Hypothalamus (tissue), 51 donors: Measurements from ENCODE around the gene ENPP6.
"Not testable (repeated sequence)": the region's sequence is repeated elsewhere in the genome, so short reads cannot be mapped to it uniquely, and the experiment has no call there.

Experiments used
- DNase-seq, 51 donors: peaks; one replicate each; lab custom pipeline; 2025; lab: John Stamatoyannopoulos, UW

The ENPP6 gene

DNA sequence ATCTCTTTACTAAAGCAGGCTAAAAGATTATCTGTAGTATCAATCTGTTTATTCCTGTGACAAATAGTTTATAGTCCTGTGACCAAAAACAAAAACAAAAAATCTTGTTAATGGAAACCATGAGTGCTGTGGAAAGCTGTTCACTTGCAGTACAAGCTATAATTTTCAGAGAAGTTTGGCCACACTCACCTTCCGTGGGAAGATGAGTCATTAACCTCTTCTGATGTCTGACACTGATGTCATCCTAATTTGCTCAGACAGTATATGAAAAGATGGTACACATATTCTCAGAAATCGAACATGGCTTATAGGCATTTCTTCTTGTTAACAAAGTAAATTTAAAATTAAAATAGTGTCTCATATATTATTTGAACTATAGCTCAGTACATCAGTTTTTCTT lies 19.9 kb upstream of the ENPP6 start:
- DNase-seq: peak in 1 of 51 donors; percentile 7

DNA sequence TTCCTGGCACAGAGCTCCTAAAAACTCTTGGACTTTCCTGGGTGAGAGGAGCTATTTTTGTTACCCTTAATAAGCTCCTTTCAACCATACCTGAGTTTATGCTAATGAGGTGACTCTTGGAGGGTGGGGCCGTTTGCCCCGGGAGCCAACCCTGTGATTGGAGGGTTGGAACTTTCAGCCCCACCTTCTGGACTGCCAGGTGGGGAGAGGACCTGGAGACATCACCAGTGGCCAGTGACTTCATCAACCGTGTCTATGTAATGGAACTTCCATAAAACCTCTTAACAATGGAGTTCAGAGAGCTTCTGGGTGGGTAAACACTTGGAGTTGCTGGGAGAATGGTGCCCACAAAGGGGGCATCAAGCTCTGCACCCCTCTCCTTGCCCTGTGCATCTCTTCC lies 17.9 kb upstream of the ENPP6 start:
- no peak for DNase-seq

DNA sequence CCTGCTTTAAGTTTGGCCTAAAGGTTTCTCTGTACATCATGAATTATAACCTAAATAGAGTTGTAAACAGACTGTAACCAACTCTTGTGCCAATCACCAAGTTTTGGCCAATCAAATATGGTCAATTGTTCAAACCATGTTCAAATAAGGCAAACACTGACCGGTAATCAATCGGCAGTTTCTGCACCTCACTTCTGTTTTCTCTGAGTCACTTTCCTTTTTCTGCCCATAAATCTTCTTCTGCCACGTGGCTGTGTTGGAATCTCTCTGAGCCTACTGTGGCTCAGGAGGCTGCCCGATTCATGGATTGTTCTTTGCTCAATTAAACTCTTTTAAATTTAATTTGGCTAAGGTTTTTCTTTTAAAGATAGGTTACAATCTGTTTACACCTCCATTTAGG lies 16.5 kb upstream of the ENPP6 start:
- DNase-seq: no peak

DNA sequence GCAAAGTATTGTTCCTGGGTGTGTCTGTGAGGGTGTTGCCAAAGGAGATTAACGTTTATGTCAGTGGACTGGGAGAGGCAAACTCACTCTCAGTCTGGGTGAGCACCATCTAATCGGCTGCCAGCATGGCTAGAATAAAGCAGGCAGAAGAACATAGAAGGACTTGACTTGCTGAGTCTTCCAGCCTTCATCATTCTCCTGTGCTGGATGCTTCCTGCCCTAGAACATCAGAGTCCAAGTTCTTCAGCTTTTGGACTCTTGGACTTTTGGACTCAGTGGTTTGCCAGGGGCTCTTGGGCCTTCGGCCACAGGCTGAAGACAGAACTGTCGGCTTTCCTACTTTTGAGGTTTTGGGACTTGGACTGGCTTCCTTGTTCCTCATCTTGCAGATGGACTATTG lies 15.3 kb upstream of the ENPP6 start:
- DNase-seq: no peak

DNA sequence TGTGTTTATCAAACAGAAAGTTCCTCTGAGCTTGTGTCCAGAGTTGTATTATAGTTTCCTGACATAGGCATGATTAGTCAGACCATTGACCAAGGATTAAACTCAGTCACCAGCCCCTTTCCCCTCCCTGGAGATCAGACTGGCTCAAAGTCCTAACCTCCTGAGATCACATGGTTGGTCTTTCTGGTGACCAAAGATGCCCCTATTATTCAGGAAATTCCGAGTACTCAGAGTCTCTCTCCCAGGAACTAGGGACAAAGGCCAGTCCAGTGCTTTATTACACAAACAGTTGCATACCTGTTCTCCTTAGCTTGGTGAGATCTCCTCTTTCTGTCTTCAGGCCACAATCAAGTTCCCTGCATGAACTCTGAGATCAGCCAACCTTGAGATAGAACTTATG lies 14.5 kb upstream of the ENPP6 start:
- DNase-seq: no peak

DNA sequence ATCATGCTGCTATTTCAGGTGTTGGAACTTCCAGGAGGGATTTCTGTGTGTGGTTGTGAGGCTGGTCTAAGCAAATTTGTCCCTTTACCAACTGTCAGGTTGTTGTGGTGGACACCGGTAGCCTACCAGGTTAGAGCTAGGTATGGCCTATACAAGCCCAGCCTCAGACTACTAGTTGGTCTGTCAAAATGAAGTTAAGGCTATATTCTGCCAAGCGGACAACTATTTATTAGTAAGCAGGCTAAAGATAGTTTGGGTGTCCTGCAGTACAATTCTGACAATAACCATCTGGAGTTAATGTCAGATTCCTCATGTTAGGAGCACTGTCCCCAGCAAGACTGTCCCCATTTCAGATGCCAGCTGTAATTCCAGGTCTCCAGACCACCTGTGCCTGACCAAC lies 13.9 kb upstream of the ENPP6 start:
- no peak for DNase-seq

DNA sequence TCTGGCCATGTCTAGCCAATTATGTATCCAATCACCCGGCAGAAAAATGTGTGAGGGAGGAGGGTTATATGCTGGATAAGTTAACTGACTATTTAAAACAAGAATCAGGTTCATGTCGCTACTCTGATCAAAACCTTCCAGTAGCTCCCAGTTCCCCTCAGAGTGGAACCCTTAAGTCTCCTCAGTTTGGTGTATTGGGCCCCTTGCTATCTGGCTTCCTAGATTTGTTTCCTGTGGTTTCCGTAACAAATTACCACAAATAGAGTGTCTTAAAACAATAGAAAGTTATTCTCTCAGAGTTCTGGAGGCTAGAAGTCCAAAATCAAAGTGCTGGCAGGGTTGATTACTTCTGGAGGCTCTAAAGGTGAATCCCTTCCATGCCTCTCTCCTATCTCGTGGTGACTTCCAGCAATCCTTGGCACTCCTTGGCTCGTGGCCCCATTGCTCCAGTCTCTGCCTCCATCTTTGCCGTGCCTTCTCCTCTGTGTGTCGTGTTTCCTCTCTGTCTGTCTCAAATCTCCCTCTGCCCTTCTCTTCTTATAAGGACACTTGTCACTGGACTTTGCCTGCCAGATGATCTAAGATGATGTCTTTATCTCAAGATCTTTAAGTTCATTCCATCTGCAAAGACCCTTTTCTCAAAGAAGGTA lies 10.5 kb upstream of the ENPP6 start:
- DNase-seq: no peak

DNA sequence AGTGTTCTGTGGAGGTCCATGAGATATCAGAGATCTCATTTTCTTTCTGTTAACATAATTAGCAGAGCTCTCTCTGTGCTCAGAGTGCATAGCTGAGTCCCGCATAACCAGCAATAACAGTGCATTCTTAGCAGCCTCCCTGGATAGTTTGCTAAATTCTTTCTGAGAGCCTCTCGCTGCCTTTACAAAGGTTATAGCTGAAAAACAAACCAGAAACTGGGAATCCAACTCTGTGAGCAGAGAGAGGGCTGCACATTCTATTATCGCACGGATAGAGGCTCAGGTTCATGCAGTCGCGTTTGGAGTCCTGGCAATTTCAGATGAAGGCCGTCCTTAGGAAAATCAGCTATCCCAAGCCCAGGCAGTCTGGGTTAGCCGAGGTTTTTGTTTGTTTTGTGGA lies 1.2 kb downstream of the ENPP6 start:
- DNase-seq: peak in 4 of 51 donors; percentile 4 to 41 (median 22)

DNA sequence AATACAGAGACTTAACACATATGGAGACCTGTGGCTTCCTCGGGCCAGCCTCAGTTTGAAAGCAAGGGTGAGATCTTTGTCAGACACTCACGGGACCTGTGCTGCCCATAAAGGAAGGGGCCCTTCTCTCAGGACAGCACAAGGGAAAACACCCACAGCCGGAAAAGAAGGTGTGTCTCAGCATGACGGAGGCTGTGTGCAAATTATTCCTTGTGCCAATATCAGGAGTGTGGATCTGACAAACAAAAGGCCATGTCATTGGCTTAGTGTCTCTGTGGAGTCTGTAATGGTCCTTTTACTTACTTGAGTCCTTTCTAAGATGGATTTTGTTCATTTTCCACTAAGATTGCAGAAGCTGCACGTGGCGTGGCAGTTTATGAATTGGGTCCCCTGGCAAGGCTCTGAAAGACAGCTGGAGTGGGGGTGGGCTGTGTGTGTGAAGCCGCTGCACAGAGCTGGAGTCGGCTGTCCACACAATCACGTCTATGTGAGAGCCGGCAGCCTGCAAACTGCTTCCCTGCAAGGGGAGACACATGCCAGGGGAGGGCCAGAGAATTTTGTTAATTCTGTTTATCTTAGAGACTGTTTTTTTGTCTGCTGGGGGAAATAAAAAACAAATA lies 1.9 kb downstream of the ENPP6 start:
- peak in 28 of 51 donors; percentile 3 to 72 (median 26) for DNase-seq

DNA sequence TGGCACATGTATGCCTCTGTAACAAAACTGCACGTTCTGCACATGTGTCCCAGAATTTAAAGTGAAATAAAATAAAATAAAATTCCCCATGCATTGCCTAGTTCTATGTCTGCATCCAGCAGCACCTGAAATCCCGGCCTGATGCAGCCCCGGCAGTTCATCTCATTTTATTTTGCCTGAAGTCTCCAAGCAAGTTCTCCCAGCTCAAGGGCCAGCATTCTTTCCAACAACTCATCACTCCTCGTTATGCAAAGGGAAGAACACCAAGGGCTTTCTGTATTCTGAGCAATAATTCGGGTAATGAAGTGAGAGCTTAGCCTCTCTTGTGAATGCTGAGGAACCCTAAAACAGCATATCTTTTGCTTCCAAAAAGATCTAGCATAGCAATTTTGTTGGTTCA lies 2.7 kb downstream of the ENPP6 start:
- no peak for DNase-seq

DNA sequence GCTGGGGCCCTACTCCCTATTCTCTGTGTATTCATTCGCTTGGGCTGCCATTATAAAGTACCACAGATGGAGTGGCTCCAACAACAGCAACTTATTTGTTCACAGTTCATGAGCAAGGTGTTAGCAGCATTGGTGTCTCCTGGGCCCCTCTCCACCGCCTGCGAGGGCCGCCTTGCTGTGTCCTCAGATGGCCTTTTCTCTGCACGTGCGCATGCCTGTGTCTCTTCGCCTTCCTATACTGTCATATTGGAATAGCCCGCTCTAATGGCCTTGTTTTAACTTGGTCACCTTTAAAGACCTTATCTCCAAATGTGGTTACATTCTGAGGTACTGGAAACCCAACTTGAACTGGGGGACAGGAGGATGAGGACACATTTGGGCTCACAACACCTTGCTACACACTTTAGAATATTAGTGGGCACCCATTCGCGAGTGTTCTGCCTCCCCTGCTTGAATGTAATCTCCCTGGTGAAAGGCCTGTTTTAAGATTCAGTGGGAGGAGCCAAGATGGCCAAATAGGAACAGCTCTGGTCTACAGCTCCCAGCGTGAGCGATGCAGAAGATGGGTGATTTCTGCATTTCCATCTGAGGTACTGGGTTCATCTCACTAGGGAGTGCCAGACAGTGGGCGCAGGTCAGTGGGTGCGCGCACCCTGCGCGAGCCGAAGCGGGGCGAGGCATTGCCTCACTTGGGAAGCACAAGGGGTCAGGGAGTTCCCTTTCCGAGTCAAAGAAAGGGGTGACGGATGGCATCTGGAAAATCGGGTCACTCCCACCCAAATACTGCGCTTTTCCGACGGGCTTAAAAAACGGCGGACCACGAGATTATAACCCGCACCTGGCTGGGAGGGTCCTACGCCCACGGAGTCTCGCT lies 9.7 kb downstream of the ENPP6 start:
- not testable (repeated sequence) for DNase-seq

DNA sequence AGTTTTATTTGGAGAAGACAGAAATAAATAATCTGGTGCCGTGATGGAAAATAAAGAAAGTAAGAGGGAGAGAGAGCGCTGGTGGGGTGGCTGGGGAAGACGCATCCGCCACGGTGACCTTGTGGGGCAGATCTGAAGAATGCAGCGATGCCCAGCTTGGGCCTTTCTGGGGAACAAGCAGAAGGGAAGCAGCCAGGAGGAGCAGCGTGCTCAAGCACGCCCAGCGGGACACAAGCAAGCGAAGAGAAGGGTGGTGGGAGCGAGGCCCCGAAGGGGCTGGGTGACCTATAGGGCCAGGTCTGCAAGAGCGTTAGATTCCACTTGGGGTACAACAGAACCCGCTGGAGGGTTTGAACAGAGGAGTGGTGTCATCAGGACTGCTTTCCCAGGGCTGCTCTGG lies 12.4 kb downstream of the ENPP6 start:
- DNase-seq: no peak

DNA sequence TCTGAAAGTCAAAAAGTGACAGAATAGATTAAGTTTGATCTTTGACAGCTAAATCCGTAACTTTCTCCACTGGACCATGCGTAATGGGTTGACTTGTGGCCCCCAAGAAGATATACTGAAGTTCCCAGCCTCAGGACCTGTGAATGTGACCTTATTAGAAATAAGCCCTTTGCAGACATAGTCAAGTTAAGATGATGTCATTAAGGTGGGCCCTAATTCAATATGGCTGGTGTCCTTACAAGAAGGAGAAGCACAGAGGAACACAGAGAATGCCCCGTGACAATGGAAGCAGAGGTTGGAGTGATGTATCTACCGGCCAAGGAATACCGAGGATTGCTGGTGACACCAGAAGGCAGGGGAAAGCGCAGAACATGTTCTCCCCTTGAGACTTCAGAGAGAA lies 14.4 kb downstream of the ENPP6 start:
- DNase-seq: no peak

DNA sequence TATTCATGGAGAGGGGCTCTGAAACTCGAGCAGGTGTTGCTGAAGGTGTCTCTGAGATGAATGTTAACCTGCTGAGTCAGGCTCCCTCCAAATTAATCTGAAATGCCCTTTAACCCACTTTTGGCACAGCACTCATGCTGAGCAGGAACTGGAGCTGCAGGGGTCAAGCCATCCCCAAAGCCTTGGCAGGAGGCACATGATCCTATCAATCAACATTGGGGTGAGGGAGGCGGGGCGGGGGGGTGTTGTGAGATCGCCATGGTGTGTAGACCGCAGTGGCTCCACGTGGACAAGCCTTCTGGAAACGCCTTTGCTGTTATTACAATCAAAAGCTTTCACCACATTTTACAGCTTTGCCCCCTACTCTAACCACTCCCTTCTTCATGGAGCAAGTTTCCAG lies 16.5 kb downstream of the ENPP6 start:
- DNase-seq: no peak

DNA sequence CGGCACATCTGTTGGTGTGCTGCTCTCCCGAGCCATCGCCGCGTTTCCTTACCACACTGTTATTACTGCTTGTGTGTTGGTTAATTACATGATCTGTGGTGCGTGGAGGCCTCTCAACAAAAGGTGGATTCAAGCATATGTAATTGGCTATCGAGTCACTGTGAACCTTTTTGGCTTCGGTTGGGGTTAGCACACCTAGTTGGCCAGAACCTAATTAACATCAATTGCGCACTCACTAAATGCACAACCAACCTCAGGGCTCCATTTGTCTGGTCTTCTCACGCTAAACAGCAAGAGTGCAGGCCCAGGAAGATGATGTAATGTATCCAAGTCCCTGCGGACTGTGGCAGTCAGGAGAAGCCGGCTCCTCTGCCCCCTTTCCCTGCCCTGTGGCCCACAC lies 17.4 kb downstream of the ENPP6 start:
- no peak for DNase-seq

DNA sequence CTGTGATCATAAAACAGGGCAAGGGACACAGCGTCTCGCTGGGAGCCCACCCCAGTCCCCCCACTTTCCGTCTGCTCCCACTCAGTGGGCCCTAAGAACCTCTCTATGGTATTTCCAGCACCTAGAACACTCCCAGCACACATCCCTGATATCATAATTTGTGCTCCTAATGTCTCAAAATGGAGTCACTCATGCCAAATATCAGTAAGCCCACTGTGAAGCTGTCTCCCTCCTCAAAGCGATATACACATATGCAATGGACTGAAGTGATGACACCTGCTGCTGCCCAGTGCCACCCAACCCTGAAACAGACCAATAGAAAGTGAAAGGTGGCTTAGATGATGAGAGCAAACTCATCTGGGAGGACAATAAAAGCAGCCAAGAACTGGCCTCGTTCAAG lies 17.9 kb downstream of the ENPP6 start:
- DNase-seq: no peak

DNA sequence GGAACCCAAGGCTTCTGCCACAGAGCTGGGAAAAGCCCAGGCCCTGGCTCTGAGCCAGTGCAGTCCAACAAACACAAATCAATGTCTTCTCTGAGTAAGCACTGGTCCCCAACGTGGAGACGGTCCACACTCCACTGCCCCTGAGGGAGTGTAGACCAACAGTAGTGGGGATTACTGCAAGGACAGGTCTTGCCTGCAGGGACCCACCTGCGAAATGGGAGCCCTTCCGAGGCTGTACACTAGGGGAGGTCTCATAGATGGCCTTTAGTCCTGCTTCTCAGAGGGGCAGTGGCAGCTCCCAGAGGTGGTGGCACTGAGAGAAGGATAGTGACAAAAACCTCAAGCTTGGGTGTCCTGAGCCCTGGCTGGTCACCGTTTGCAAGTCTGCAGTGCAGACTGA lies 19.5 kb downstream of the ENPP6 start:
- peak in 5 of 51 donors; percentile 5 to 19 (median 10) for DNase-seq

DNA sequence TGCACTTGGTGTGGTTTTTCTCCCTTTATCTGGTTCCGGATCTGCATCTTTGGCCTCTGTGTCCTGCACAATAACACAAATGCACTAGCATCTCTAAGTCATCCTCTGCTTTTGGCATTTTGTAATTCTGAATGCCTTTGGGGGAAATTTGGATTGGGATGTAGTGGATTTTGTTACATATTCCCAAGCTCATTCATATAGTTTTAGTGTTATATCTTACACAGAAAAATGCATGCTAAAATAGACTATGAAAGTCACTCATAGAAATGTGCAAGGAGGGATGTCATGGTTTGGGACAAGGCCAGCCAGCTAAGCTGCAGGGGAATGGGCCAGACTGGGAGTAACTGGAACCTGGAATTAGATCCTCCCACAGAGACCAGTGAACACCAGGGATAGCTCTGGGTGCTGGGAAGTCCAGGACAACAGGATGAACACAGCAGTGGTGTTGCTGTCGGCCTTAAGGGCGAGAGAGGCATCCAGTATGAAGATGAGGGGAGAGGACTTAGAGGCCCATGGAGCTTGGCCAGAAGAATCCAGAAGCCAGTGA lies 20.1 kb downstream of the ENPP6 start:
- DNase-seq: no peak

DNA sequence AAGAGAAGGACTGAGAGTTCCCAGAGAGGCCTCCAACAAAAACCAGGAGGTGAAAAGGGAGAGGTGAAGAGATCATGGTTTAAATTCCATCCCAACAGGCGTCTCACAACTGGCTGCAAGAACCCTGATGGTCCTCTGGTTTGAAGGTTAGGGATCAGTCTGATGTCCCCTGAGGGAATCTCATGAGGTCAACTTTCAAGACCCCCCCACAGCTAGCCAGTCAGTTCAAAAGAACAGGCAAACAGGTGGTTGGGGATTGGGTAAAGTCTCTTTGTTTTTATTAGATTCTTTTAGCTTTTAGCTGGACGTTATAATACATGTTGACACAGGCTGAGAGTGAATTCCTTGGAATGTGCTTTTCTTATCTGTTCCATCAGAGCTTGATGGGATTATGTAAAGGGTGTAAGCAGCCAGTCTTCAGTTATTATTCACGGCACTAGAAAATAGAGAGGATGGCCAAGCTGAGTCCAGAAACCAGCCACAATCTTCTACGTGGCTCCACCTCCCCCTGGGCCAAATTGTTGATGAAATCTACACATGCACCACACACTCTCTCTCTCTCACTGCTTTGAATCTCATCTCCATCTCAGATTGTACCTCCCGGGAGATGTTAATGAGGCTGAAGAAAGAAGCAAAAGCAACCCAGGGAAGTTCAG lies 20.8 kb downstream of the ENPP6 start:
- DNase-seq: no peak

DNA sequence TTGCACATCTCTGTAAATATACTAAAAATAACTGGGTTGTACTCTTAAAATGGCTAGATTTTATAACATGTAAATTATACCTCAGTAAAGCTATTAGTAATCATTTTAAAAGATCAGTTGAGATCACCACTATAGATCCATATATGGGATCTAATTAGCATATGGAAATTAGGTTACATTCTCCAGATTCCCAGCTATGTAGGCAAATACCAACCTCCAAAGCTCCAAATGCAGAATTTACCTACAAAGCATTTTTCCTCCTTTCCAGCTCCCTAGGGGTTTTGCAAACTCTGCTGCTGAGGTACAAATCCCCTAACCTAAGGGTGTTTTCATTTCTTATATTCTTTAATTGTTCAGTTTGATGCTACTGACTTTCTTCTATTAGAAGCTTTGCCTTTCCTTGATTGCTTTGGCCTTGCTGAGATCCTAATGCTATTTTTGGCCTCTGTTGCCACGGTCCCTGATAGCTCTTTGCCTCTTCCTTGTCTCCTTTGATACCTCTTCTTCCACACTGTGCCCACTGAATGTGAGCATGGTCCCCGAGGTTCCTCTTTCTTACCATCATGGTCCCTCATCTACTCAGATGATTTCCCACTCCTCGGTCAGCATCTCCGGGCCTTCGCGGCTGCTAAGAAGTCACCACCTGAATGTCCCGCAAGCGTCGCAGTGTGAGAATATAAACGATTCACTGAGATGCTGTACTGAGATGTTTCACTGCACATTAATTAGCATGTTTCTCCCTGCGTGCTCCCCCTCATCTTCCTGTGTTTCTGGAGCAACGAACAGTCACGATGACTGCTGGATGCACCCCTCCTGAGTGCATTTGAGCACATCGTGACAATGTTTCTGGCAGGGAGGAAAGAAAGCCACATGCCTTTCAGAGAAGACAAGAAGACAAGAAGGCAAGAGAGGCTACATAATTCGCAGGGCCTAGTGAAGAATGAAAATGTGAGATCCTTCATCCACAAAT lies 23.8 kb downstream of the ENPP6 start:
- peak in 1 of 51 donors; percentile 23 for DNase-seq
